HCT116 (cell line): ENCODE measurements around the gene NXPH1.

ENCODE experiments used
- CTCF ChIP-seq, 3 experiments: fragments of 200-600 bp in 1 of 3; sonication (generic) in 1 of 3; IDR thresholded peaks in 2 of 3; conservative IDR thresholded peaks in 1 of 3; 2 replicates each; pipeline ENCODE4 v1.5.1; 2012 to 2017; ENCODE audit warnings: low read depth in 2 of 3, low read length in 2 of 3, antibody characterized with exemption in 1 of 3, borderline replicate concordance in 1 of 3, control low read depth in 1 of 3, mild to moderate bottlenecking in 1 of 3, mixed read lengths in 1 of 3, mixed run types in 1 of 3, moderate library complexity in 1 of 3; ENCODE audit not compliant: insufficient read depth in 1 of 3
- EZH2phosphoT487 ChIP-seq: fragments of 200-600 bp; IDR thresholded peaks from 2 replicates; pipeline ENCODE4 v1.6.1; 2018; ENCODE audit warnings: antibody characterized with exemption, borderline replicate concordance
- POLR2A ChIP-seq: IDR thresholded peaks from 2 replicates; pipeline ENCODE4 v1.7.0; 2011; ENCODE audit warnings: borderline replicate concordance; ENCODE audit not compliant: insufficient read depth, insufficient read length; ENCODE audit errors: extremely low read depth
- POLR2AphosphoS5 ChIP-seq: IDR thresholded peaks from 2 replicates; pipeline ENCODE4 v1.6.1; 2011; ENCODE audit warnings: mild to moderate bottlenecking, low read depth, low read length, moderate library complexity
- RAD21 ChIP-seq: IDR thresholded peaks from 2 replicates; pipeline ENCODE4 v1.6.1; 2012; ENCODE audit warnings: low read depth, mild to moderate bottlenecking
- SIN3A ChIP-seq: IDR thresholded peaks from 2 replicates; pipeline ENCODE4 v1.6.1; 2012; ENCODE audit warnings: low read depth
- SP1 ChIP-seq: IDR thresholded peaks from 2 replicates; pipeline ENCODE4 v1.6.1; 2012; ENCODE audit warnings: low read depth
- ZNF274 ChIP-seq: fragments of 200-500 bp; sonication (Bioruptor generic); IDR thresholded peaks from 2 replicates; pipeline ENCODE4 v1.6.1; 2014; ENCODE audit warnings: mild to moderate bottlenecking, low read depth, low read length, inconsistent platforms

DNA sequence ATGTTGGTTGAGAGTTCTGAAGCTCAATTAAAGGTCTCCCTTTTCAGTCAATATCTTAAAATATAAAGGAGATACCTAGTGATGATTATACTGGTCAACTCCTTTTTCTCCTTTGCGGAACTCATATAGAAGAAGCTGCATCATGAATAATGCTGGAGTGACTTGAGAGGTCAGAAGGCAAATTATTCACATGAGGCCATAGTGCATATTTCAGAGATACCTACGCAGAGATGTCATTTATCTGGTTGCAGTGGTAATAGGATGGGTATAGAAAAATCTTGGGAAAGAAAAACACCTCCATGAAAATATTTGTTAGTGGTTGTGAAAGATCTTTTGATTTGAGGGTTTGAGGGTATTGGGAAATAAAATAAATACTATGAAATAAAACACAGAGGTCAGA, 47.7 kb downstream of the NXPH1 start:
- TF ChIP-seq POLR2AphosphoS5 (no peak), CTCF (IDR thresholded peaks at IDR 0.05 in 2 of 3, conservative IDR thresholded peaks at IDR 0.05 in 1 of 3; ENCODE audit: borderline replicate concordance in 1 of 3, insufficient read depth in 1 of 3, low read depth in 2 of 3, low read length in 2 of 3) (no peak), SP1 (no peak), SIN3A (no peak), POLR2A (no peak), ZNF274 (no peak), RAD21 (no peak), EZH2phosphoT487 (no peak)
